ENCODE data around the gene INPP5A. TPM values are rescaled to one million over a fixed set of nuclear protein-coding genes. Genes with fewer than 3 reads are reported as not detected.

Gene INPP5A
- total RNA-seq, 1 experiment from 2014 or later = 12.3 TPM

DNA sequence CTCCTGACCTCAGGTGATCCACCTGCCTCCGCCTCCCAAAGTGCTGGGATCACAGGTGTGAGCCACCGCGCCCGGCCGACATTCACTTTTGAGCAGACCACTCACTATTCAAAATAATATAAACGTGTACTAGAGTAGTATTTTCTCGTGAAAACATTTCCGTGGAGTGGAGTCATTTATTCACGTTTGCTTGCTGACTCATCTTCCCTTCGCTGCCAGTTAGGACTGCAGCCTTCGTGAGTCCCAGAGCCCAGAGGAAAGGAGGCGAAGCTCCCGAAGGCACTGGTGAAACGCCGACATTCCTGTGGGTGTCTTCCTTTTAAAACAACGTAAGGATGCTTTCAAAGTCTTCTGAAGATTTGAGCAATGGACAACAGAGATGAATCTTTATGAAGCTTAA, 10.9 kb upstream of the INPP5A start:
- intact Hi-C loops (cut with micrococcal nuclease) = no loop called here
- ATAC-seq = no peak
- Histone ChIP-seq H3K9ac (ENCODE audit: low read length) (no peak overlapping the region), H3K36me3 (ENCODE audit: control insufficient read depth in 1 of 2, insufficient read depth in 2 of 2, low read length in 2 of 2) (no peaks in the 10 kb centered on the region), H3K27ac (ENCODE audit: low read depth, low read length) (no peak overlapping the region), H3K9me3 (ENCODE audit: control insufficient read depth in 1 of 2, insufficient read depth in 1 of 2, low read depth in 1 of 2, low read length in 2 of 2) (no peaks in the 10 kb centered on the region), H4K20me1 (ENCODE audit: insufficient read depth) (no peaks in the 10 kb centered on the region), H3K27me3 (ENCODE audit: insufficient read depth, low read length) (no peaks in the 10 kb centered on the region), H3K4me2 (ENCODE audit: low read length) (no peak overlapping the region), H3K4me1 (ENCODE audit: control insufficient read depth in 1 of 2, insufficient read depth in 2 of 2, low read length in 2 of 2) (no peaks in the 10 kb centered on the region), H3K79me2 (ENCODE audit: insufficient read depth, low read length) (no peaks in the 10 kb centered on the region), H3K4me3 (replicated peaks in 1 of 2; ENCODE audit: low read depth in 1 of 2, low read length in 2 of 2) (no peak overlapping the region), H2AFZ (ENCODE audit: low read depth, low read length, poor library complexity, severe bottlenecking) (no peak overlapping the region), H3K9me2 (ENCODE audit: insufficient read depth) (no peaks in the 10 kb centered on the region)
- no TSS peak for BruUV-seq (replicated peaks)
- RAD21 ChIA-PET (ENCODE audit: low non-redundant PET in 1 of 2, low total read pairs in 2 of 2, uncharacterized antibody in 2 of 2, unreplicated experiment in 2 of 2) = no interaction called here
- CTCF ChIA-PET = no interaction called here
- no peak for DNase-seq (ENCODE audit: low read depth, low spot score)
- POLR2A ChIA-PET = no interaction called here
- TF ChIP-seq TCF7L2 (IDR thresholded peaks at IDR 0.05; ENCODE audit: borderline replicate concordance, extremely low read depth, insufficient read depth, insufficient read length) (no peak), ZNF274 (IDR thresholded peaks at IDR 0.05; ENCODE audit: low read depth, low read length) (no peak), ZFX (IDR thresholded peaks at IDR 0.05) (no peak)
- TF ChIP-seq, protein P1, sequence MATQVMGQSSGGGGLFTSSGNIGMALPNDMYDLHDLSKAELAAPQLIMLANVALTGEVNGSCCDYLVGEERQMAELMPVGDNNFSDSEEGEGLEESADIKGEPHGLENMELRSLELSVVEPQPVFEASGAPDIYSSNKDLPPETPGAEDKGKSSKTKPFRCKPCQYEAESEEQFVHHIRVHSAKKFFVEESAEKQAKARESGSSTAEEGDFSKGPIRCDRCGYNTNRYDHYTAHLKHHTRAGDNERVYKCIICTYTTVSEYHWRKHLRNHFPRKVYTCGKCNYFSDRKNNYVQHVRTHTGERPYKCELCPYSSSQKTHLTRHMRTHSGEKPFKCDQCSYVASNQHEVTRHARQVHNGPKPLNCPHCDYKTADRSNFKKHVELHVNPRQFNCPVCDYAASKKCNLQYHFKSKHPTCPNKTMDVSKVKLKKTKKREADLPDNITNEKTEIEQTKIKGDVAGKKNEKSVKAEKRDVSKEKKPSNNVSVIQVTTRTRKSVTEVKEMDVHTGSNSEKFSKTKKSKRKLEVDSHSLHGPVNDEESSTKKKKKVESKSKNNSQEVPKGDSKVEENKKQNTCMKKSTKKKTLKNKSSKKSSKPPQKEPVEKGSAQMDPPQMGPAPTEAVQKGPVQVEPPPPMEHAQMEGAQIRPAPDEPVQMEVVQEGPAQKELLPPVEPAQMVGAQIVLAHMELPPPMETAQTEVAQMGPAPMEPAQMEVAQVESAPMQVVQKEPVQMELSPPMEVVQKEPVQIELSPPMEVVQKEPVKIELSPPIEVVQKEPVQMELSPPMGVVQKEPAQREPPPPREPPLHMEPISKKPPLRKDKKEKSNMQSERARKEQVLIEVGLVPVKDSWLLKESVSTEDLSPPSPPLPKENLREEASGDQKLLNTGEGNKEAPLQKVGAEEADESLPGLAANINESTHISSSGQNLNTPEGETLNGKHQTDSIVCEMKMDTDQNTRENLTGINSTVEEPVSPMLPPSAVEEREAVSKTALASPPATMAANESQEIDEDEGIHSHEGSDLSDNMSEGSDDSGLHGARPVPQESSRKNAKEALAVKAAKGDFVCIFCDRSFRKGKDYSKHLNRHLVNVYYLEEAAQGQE (IDR thresholded peaks at IDR 0.05; ENCODE audit: low read depth) = no peak
- TF ChIP-seq, protein P2, sequence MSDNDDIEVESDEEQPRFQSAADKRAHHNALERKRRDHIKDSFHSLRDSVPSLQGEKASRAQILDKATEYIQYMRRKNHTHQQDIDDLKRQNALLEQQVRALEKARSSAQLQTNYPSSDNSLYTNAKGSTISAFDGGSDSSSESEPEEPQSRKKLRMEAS (IDR thresholded peaks at IDR 0.05) = no peak
